Measurements from ENCODE around the gene NPPB. TPM values are rescaled to one million over a fixed set of nuclear protein-coding genes. Genes with fewer than 3 reads are reported as not detected.

NPPB gene
- total and polyA plus RNA-seq, 9 of the 15 experiments (the other 6 are each of a cell fraction or from before 2014, with no cell fraction given): not detected

DNA sequence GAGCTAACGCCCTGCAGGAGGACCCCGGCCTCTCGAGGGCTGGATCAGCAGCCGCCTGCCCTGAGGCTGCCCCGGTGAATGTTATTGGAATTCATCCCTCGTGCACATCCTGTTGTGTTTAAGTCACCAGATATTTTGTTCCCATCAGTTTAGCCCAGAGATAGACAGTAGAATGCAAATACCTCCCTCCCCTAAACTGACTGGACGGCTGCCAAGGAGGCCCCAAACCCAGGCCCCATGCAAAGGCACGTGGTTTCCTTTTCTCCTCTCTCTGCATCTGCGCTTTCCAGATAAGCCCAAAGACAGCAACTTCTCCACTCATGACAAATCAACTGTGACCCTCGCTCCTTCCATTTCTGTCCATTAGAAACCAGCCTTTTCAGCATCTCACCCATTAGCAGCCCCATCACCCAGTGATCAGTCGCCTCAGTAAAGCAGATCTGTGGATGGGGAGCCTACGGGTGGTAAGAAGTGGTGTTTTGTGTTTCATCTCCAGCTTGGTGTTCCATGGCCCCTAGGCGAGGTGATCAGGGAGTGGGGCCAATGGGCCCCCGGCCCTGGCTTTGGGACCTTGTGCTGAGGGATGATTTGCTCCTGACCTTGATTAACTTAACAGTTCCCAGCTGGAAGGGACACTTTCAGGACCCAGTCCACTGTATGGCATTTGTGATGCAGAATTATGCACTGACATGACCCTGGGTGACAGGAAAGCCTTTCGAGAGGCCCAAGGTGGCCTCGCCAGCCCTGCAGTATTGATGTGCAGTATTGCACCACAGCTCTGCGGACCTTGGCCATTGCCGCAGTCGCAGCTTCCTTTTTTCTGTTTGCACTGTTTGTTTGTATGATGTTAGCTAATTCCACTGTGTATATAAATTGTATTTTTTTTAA, 16.3 kb downstream of the NPPB start (continued):
- TF ChIP-seq, protein P1, sequence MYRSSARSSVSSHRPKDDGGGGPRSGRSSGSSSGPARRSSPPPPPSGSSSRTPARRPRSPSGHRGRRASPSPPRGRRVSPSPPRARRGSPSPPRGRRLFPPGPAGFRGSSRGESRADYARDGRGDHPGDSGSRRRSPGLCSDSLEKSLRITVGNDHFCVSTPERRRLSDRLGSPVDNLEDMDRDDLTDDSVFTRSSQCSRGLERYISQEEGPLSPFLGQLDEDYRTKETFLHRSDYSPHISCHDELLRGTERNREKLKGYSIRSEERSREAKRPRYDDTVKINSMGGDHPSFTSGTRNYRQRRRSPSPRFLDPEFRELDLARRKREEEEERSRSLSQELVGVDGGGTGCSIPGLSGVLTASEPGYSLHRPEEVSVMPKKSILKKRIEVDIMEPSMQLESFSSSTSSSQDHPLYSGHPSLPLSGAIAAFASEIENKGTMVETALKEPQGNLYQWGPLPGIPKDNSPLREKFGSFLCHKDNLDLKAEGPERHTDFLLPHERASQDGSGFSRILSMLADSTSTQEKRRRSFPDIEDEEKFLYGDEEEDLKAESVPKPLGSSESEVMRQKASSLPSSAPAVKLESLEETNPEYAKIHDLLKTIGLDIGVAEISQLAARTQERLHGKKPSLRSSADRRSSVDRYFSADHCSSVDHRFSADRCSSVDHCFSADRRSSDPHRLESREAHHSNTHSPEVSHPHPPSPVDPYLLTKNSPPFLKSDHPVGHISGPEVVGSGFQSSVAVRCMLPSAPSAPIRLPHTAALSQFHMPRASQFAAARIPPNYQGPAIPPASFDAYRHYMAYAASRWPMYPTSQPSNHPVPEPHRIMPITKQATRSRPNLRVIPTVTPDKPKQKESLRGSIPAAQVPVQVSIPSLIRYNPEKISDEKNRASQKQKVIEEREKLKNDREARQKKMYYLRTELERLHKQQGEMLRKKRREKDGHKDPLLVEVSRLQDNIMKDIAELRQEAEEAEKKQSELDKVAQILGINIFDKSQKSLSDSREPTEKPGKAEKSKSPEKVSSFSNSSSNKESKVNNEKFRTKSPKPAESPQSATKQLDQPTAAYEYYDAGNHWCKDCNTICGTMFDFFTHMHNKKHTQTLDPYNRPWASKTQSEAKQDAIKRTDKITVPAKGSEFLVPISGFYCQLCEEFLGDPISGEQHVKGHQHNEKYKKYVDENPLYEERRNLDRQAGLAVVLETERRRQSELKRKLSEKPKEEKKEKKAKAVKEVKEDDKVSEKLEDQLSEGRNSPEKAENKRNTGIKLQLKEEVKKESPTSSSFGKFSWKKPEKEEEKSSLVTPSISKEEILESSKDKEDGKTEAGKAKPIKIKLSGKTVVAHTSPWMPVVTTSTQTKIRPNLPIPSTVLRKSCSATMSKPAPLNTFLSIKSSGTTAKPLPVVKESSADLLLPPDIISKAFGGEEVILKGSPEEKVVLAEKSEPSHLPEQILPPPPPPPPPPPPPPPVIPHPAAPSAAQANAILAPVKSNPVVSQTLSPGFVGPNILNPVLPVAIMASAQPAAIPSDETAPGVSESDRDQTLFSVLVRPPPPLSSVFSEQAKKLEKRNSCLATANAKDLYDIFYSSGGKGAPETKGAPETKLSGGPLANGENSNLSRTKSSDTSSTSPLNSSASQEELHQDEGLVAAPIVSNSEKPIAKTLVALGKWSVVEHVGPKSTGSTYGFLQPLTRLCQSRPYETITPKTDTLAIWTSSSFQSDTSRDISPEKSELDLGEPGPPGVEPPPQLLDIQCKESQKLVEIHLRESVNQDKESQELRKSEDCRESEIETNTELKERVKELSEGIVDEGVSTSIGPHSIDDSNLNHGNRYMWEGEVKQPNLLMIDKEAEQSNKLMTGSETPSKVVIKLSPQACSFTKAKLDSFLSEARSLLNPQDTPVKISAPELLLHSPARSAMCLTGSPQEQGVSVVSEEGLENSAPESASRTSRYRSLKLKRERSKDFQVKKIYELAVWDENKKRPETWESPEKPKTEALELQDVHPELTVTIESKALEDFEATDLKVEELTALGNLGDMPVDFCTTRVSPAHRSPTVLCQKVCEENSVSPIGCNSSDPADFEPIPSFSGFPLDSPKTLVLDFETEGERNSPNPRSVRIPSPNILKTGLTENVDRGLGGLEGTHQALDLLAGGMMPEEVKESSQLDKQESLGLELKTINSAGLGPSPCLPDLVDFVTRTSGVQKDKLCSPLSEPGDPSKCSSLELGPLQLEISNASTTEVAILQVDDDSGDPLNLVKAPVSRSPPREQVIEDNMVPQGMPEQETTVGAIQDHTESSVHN (IDR thresholded peaks at IDR 0.05; ENCODE audit: borderline replicate concordance in 1 of 2, low read depth in 1 of 2): peak in 1 of 2 experiments; percentile 82; a peak in 2 of 4 replicates
- TF ChIP-seq ZFPM2 (CRISPR knock-in tag; IDR thresholded peaks at IDR 0.05) (0 out of 2 replicates have a peak, but pooled peaks have one; percentile 55), HNRNPK (IDR thresholded peaks at IDR 0.05; ENCODE audit: low read depth, low read length, poor library complexity, severe bottlenecking) (no peak), SMARCC2 (IDR thresholded peaks at IDR 0.05; ENCODE audit: low read depth) (peak; percentile 90), RNF2 (IDR thresholded peaks at IDR 0.05) (peak; percentile 97), TFAM (CRISPR knock-in tag; conservative IDR thresholded peaks at IDR 0.05) (no peak), FOXJ2 (tag; IDR thresholded peaks at IDR 0.05) (peak; percentile 94)
- TF ChIP-seq, protein P2, sequence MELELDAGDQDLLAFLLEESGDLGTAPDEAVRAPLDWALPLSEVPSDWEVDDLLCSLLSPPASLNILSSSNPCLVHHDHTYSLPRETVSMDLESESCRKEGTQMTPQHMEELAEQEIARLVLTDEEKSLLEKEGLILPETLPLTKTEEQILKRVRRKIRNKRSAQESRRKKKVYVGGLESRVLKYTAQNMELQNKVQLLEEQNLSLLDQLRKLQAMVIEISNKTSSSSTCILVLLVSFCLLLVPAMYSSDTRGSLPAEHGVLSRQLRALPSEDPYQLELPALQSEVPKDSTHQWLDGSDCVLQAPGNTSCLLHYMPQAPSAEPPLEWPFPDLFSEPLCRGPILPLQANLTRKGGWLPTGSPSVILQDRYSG (tag; conservative IDR thresholded peaks at IDR 0.05; ENCODE audit: low read depth): peak; percentile 60; the same call in 1 of the 2 replicates
- TF ChIP-seq, protein P3, sequence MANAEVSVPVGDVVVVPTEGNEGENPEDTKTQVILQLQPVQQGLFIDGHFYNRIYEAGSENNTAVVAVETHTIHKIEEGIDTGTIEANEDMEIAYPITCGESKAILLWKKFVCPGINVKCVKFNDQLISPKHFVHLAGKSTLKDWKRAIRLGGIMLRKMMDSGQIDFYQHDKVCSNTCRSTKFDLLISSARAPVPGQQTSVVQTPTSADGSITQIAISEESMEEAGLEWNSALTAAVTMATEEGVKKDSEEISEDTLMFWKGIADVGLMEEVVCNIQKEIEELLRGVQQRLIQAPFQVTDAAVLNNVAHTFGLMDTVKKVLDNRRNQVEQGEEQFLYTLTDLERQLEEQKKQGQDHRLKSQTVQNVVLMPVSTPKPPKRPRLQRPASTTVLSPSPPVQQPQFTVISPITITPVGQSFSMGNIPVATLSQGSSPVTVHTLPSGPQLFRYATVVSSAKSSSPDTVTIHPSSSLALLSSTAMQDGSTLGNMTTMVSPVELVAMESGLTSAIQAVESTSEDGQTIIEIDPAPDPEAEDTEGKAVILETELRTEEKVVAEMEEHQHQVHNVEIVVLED (CRISPR knock-in tag; IDR thresholded peaks at IDR 0.05): peak; percentile 22; the same call in 1 of the 2 replicates
- TF ChIP-seq, protein P4, sequence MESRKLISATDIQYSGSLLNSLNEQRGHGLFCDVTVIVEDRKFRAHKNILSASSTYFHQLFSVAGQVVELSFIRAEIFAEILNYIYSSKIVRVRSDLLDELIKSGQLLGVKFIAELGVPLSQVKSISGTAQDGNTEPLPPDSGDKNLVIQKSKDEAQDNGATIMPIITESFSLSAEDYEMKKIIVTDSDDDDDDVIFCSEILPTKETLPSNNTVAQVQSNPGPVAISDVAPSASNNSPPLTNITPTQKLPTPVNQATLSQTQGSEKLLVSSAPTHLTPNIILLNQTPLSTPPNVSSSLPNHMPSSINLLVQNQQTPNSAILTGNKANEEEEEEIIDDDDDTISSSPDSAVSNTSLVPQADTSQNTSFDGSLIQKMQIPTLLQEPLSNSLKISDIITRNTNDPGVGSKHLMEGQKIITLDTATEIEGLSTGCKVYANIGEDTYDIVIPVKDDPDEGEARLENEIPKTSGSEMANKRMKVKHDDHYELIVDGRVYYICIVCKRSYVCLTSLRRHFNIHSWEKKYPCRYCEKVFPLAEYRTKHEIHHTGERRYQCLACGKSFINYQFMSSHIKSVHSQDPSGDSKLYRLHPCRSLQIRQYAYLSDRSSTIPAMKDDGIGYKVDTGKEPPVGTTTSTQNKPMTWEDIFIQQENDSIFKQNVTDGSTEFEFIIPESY (CRISPR knock-in tag; IDR thresholded peaks at IDR 0.05): peak; percentile 68; the same call in 1 of the 2 replicates

Measured in K562 (cell line).